Measurements from ENCODE around the gene GRM8.

DNA sequence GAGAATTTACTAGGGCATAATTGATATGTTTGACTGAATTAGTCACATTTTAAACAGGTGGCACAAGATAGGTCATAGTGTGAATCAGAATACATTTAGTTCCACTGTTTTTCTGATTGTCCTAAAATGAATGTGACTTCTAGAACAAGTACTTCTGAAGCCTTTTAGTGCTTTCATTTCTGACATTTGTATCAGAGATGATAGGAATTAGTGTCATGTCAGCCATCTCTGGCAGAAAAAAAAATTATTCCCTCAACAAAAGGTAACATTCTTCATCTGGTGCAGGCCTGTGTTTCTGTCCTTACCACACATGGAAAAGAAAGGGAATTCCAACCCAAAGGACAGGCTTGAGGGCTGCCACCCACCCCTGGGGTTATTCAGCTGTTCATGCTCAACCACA lies 21.3 kb downstream of the GRM8 start:
- TF ChIP-seq POLR2AphosphoS5 (IDR thresholded peaks at IDR 0.05), result no peak
- TF ChIP-seq POLR2A (IDR thresholded peaks at IDR 0.05), result no peak
- TF ChIP-seq, protein P1, sequence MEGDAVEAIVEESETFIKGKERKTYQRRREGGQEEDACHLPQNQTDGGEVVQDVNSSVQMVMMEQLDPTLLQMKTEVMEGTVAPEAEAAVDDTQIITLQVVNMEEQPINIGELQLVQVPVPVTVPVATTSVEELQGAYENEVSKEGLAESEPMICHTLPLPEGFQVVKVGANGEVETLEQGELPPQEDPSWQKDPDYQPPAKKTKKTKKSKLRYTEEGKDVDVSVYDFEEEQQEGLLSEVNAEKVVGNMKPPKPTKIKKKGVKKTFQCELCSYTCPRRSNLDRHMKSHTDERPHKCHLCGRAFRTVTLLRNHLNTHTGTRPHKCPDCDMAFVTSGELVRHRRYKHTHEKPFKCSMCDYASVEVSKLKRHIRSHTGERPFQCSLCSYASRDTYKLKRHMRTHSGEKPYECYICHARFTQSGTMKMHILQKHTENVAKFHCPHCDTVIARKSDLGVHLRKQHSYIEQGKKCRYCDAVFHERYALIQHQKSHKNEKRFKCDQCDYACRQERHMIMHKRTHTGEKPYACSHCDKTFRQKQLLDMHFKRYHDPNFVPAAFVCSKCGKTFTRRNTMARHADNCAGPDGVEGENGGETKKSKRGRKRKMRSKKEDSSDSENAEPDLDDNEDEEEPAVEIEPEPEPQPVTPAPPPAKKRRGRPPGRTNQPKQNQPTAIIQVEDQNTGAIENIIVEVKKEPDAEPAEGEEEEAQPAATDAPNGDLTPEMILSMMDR (IDR thresholded peaks at IDR 0.05), result no peak
- no peak for TF ChIP-seq EP300 (IDR thresholded peaks at IDR 0.05)

All from stomach (tissue), 4 donors.